CD4-positive, alpha-beta T cell (primary cell): ENCODE data around the gene MPHOSPH9. TPM values are rescaled to one million over a fixed set of nuclear protein-coding genes. Genes with fewer than 3 reads are reported as not detected.

ENCODE experiments used
- ATAC-seq: fragments of 200-7000 bp; cut with Tn5 transposase; one replicate; pipeline ENCODE4 v1.10.0; 2022; ENCODE audit warnings: mild to moderate bottlenecking; ENCODE audit not compliant: poor library complexity
- CTCF ChIA-PET: fragments of 350-600 bp; sonication (Branson Sonifier 250); formaldehyde crosslinking; loops from one replicate; lab custom pipeline; 2021; ENCODE audit warnings: antibody characterized with exemption, inconsistent platforms; lab: Charles Lee
- POLR2A ChIA-PET: fragments of 350-600 bp; sonication (Branson Sonifier 250); formaldehyde crosslinking; loops from one replicate; lab custom pipeline; 2021; ENCODE audit warnings: antibody characterized with exemption, inconsistent platforms; lab: Charles Lee
- DNase-seq, 14 experiments: peaks; one replicate each; pipeline ENCODE4 v3.0.0-alpha.2; 2013 to 2020; ENCODE audit warnings: mixed read lengths in 2 of 14
- H3K27ac ChIP-seq, 2 donors: one replicate each; pipeline versions ENCODE4 v1.5.1 to v1.7.0; 2013; ENCODE audit warnings: low read length in 2 of 2, low read depth in 1 of 2, mild to moderate bottlenecking in 1 of 2
- H3K27me3 ChIP-seq, 2 experiments: 1 replicate in 1 of 2; 2 replicates in 1 of 2; pipeline versions ENCODE4 v1.6.1 to v1.7.0; 2013; ENCODE audit warnings: low read length in 2 of 2, control low read depth in 1 of 2, mild to moderate bottlenecking in 1 of 2, moderate library complexity in 1 of 2; ENCODE audit not compliant: insufficient read depth in 2 of 2, control insufficient read depth in 1 of 2
- H3K36me3 ChIP-seq: one replicate; pipeline ENCODE4 v1.6.1; 2013; ENCODE audit warnings: low read length, control low read depth; ENCODE audit not compliant: insufficient read depth
- H3K4me1 ChIP-seq: one replicate; pipeline ENCODE4 v1.6.1; 2013; ENCODE audit warnings: low read length, control low read depth; ENCODE audit not compliant: insufficient read depth
- H3K4me3 ChIP-seq: one replicate; pipeline ENCODE4 v1.5.1; 2013; ENCODE audit warnings: mild to moderate bottlenecking, low read length, moderate library complexity
- H3K9me3 ChIP-seq, 2 experiments: 1 replicate in 1 of 2; 2 replicates in 1 of 2; pipeline versions ENCODE4 v1.6.1 to v1.7.0; 2013; ENCODE audit warnings: low read length in 2 of 2, mild to moderate bottlenecking in 2 of 2, control low read depth in 1 of 2, moderate library complexity in 1 of 2; ENCODE audit not compliant: control insufficient read depth in 1 of 2, insufficient read depth in 1 of 2
- H3K27ac Mint-ChIP-seq: one replicate; pipeline ENCODE4 v1.8.0; 2020; ENCODE audit warnings: mixed read lengths
- H3K27me3 Mint-ChIP-seq: one replicate; pipeline ENCODE4 v1.8.0; 2021; ENCODE audit warnings: mixed read lengths
- H3K36me3 Mint-ChIP-seq: one replicate; pipeline ENCODE4 v1.8.0; 2021; ENCODE audit warnings: low read depth, mixed read lengths
- H3K4me1 Mint-ChIP-seq: one replicate; pipeline ENCODE4 v1.8.0; 2021; ENCODE audit warnings: low read depth, mixed read lengths
- H3K4me3 Mint-ChIP-seq: one replicate; pipeline ENCODE4 v1.8.0; 2020; ENCODE audit warnings: mild to moderate bottlenecking, mixed read lengths
- H3K9me3 Mint-ChIP-seq: one replicate; pipeline ENCODE4 v1.8.0; 2020; ENCODE audit warnings: mixed read lengths
- intact Hi-C, 2 experiments: fragments of 100-400 bp; cut with DNase I in 1 of 2; cut with micrococcal nuclease in 1 of 2; formaldehyde crosslinking; loops; one replicate each; pipeline versions ENCODE4 v1.15.1 to v1.9.0; 2023 to 2025; cut with DNase I, micrococcal nuclease
- total RNA-seq, 174 experiments: library from RNA in 2 of 174; stranded (reverse) in 2 of 174; gene quantifications; one replicate each; pipeline ENCODE4 v1.2.3 and lab custom pipeline; 2021 to 2026
- TF ChIP-seq, protein P1 (sequence below): fragments of 200-600 bp; IDR thresholded peaks from one replicate; pipeline ENCODE4 v1.8.0; 2022; ENCODE audit warnings: antibody characterized with exemption, mild to moderate bottlenecking

The MPHOSPH9 gene
- total RNA-seq, 2 experiments from 2014 or later: 80.9 to 84.5 TPM

GRCh38 chr12:123267335-123267920 lies 34.5 kb upstream of the MPHOSPH9 start:
- Mint-ChIP-seq H3K27me3 (no peaks in the 10 kb centered on the region), H3K4me3 (peak overlapping the region; percentile 92), H3K36me3 (no peaks in the 10 kb centered on the region), H3K4me1 (peaks cover 32% of the 10 kb centered on the region), H3K9me3 (no peaks in the 10 kb centered on the region), H3K27ac (no peak overlapping the region)
- DNase-seq (no peak), ATAC-seq (no peak)
- ChIA-PET POLR2A (interaction anchor here (0.5 to 3.7 kb wide), 2 partner anchors 35 to 191 kb away, joined by 3 to 13 read pairs; partner anchors contain the start of genes MPHOSPH9 and MTRFR), CTCF (no interaction called here)
- H3K36me3 ChIP-seq: no peaks in the 10 kb centered on the region
- H3K4me3 ChIP-seq: no peak overlapping the region
- TF ChIP-seq, protein P1, sequence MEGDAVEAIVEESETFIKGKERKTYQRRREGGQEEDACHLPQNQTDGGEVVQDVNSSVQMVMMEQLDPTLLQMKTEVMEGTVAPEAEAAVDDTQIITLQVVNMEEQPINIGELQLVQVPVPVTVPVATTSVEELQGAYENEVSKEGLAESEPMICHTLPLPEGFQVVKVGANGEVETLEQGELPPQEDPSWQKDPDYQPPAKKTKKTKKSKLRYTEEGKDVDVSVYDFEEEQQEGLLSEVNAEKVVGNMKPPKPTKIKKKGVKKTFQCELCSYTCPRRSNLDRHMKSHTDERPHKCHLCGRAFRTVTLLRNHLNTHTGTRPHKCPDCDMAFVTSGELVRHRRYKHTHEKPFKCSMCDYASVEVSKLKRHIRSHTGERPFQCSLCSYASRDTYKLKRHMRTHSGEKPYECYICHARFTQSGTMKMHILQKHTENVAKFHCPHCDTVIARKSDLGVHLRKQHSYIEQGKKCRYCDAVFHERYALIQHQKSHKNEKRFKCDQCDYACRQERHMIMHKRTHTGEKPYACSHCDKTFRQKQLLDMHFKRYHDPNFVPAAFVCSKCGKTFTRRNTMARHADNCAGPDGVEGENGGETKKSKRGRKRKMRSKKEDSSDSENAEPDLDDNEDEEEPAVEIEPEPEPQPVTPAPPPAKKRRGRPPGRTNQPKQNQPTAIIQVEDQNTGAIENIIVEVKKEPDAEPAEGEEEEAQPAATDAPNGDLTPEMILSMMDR: no peak
- intact Hi-C loops: no loop called here
- H3K4me1 ChIP-seq: peaks cover 34% of the 10 kb centered on the region
- no peaks in the 10 kb centered on the region for H3K27me3 ChIP-seq
- no peaks in the 10 kb centered on the region for H3K9me3 ChIP-seq
- H3K27ac ChIP-seq: no peak overlapping the region

DNA sequence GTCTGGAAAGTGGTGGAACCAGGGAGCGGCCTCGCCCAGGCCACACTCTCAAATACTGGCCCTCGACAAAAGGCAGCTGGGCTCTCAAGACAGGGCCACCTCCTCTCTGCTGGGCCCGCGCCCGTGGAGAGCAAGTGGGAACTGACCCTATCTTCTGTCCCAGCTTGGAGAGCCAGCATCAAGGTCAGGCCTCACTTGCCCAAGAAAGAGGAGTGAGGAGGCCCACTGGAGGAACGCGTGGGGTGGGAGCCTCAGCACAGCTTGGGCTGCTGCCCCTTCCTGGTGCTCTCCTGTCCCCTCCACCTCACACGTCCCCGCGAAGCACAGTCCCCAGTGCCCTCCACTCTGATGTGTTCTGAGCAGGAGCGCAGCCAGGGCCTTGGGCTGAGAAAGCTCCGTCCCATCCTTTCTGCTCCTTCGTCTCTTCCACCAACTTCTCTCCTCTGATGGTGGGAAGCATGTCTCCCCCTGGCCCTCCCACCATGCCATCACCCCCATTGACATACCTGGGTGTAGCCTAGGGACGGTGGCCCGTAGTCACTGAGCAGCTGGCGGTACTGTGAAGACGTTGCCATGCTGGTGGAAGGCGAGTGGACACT lies 33.8 kb upstream of the MPHOSPH9 start:
- Mint-ChIP-seq H3K9me3 (no peaks in the 10 kb centered on the region), H3K4me3 (peak overlapping the region; percentile 51), H3K27me3 (no peaks in the 10 kb centered on the region), H3K27ac (no peak overlapping the region), H3K36me3 (no peaks in the 10 kb centered on the region), H3K4me1 (peaks cover 27% of the 10 kb centered on the region)
- intact Hi-C loops: no loop called here
- Histone ChIP-seq H3K27me3 (no peaks in the 10 kb centered on the region), H3K4me1 (peaks cover 29% of the 10 kb centered on the region), H3K4me3 (no peak overlapping the region), H3K27ac (no peak overlapping the region), H3K9me3 (no peaks in the 10 kb centered on the region), H3K36me3 (no peaks in the 10 kb centered on the region)
- CTCF ChIA-PET: no interaction called here
- POLR2A ChIA-PET: interaction anchor here (3.7 kb wide), 1 partner anchor 34 kb away, joined by 13 read pairs; the partner anchor contains the start of genes MPHOSPH9 and MTRFR
- DNase-seq: peak in 1 of 14 experiments; percentile 29
- TF ChIP-seq, protein P1: no peak
- no peak for ATAC-seq

DNA sequence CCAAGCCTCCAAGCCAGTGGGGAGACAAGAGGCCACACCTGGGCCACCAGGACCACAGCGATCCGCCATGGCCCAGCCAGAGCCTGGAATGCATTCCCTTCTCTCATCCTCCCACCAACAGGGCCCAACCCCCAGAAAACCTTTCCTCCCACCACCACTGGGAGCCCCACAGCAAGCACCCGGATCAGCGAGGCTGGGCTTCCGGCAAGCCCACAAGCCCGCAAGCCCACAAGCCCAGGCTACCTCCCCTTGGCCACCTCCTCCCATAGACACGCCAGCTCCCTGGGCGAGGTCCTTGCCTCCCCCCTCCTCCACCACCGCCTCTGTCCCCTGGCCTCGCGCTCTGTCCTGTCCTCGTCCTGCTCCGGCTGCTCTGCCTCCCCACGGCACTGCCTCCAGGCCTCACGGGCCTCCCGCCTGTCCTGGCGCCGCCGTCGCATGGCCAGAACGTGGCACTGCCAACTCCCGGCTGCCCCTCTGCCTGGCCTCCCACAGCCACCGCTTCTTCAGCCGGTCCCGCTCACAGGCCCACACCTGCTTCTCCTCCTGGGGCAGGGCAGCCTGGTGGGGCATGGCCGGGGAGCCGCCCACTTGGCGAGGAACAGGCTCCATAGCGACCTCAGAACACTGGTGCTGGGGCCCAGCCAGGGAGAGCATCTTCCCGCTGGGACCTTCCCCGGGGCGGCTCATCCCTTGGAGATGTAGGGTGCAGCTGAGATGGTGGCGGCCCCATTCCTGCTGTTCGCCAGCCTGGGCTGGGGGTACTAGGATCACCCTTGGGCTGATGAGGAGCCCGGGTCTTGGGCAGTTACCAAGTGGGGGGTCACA lies 33.1 kb upstream of the MPHOSPH9 start:
- Histone ChIP-seq H3K36me3 (no peaks in the 10 kb centered on the region), H3K4me1 (peaks cover 29% of the 10 kb centered on the region), H3K27ac (no peak overlapping the region), H3K9me3 (no peaks in the 10 kb centered on the region), H3K27me3 (no peaks in the 10 kb centered on the region), H3K4me3 (no peak overlapping the region)
- Mint-ChIP-seq H3K27me3 (no peaks in the 10 kb centered on the region), H3K4me1 (peaks cover 27% of the 10 kb centered on the region), H3K9me3 (no peaks in the 10 kb centered on the region), H3K36me3 (no peaks in the 10 kb centered on the region), H3K4me3 (peak overlapping the region; percentile 20), H3K27ac (no peak overlapping the region)
- ChIA-PET CTCF (no interaction called here), POLR2A (interaction anchor here (3.7 kb wide), 1 partner anchor 33 kb away, joined by 13 read pairs; the partner anchor contains the start of genes MPHOSPH9 and MTRFR)
- TF ChIP-seq, protein P1: no peak
- ATAC-seq (no peak), DNase-seq (no peak)
- intact Hi-C loops: no loop called here
